GM18867 (cell line): Measurements from ENCODE around the gene ZNF132.
"Not testable (repeated sequence)": the region's sequence is repeated elsewhere in the genome, so short reads cannot be mapped to it uniquely, and the experiment has no call there.

Experiments used
- ATAC-seq: cut with Tn5 transposase; IDR thresholded peaks from one replicate; pipeline ENCODE4 v1.9.1; 2021; ENCODE audit warnings: mild to moderate bottlenecking, moderate library complexity; ENCODE audit not compliant: unreplicated experiment

ZNF132 gene

GRCh38 chr19:58468216-58468839 is 28.4 kb upstream of the ZNF132 start:
- no peak for ATAC-seq

- ATAC-seq: peak; percentile 91
Measured at GRCh38 chr19:58466760-58467589, 27.0 kb upstream of the ZNF132 start, which contains the start of gene ZNF324. Gene ZNF324, plus strand, starts transcription at chr19:58467080. Its CDS starts 2,106 bp downstream, at chr19:58469186.

- peak; percentile 19 for ATAC-seq
Measured at GRCh38 chr19:58466089-58466759, 26.3 kb upstream of the ZNF132 start.

GRCh38 chr19:58460039-58460438 is 20.1 kb upstream of the ZNF132 start:
- no peak for ATAC-seq

- no peak for ATAC-seq
Measured at GRCh38 chr19:58456111-58456510, 16.2 kb upstream of the ZNF132 start.

- no peak for ATAC-seq
Measured at GRCh38 chr19:58455306-58455705, 15.4 kb upstream of the ZNF132 start.

GRCh38 chr19:58453743-58454142 is 13.8 kb upstream of the ZNF132 start:
- no peak for ATAC-seq

GRCh38 chr19:58451358-58452101 is 11.6 kb upstream of the ZNF132 start, which contains the start of gene ZNF324B:
Gene ZNF324B, plus strand, starts transcription at chr19:58451622. Its CDS starts 2,080 bp downstream, at chr19:58453702.
- peak; percentile 95 for ATAC-seq

GRCh38 chr19:58450856-58451357 is 11.0 kb upstream of the ZNF132 start:
- no peak for ATAC-seq

- not testable (repeated sequence) for ATAC-seq
Measured at GRCh38 chr19:58449980-58450379, 10.0 kb upstream of the ZNF132 start.

GRCh38 chr19:58448860-58449259 is 8.9 kb upstream of the ZNF132 start:
- not testable (repeated sequence) for ATAC-seq

GRCh38 chr19:58442986-58443385 is 3.0 kb upstream of the ZNF132 start:
- not testable (repeated sequence) for ATAC-seq

- no peak for ATAC-seq
Measured at GRCh38 chr19:58440556-58440955, 603 bp upstream of the ZNF132 start.

- ATAC-seq: no peak
Measured at GRCh38 chr19:58434217-58434616, 5.7 kb downstream of the ZNF132 start.

- ATAC-seq: no peak
Measured at GRCh38 chr19:58429745-58430144, 10.2 kb downstream of the ZNF132 start.

- ATAC-seq: no peak
Measured at GRCh38 chr19:58428617-58429016, 11.3 kb downstream of the ZNF132 start.

GRCh38 chr19:58417071-58417470 is 22.9 kb downstream of the ZNF132 start:
- no peak for ATAC-seq

GRCh38 chr19:58416604-58417003 is 23.3 kb downstream of the ZNF132 start:
- ATAC-seq: no peak

GRCh38 chr19:58409010-58409790 is 30.8 kb downstream of the ZNF132 start:
- peak; percentile 7 for ATAC-seq
